Esophagus muscularis mucosa (tissue), 3 donors: ENCODE data around the gene P2RX5.

Experiments
- POLR2A ChIP-seq: fragments of 450-650 bp; IDR thresholded peaks from one replicate; pipeline ENCODE4 v1.6.1; 2017; ENCODE audit warnings: antibody characterized with exemption, moderate library complexity, mild to moderate bottlenecking, low read depth
- TF ChIP-seq, protein P1 (sequence below), 3 experiments: fragments of 200-600 bp in 2 of 3; fragments of 450-650 bp in 1 of 3; sonication (generic) in 2 of 3; IDR thresholded peaks; one replicate each; pipeline ENCODE4 v1.5.1; 2017 to 2019; ENCODE audit warnings: antibody characterized with exemption in 3 of 3, mild to moderate bottlenecking in 2 of 3, moderate library complexity in 1 of 3

DNA sequence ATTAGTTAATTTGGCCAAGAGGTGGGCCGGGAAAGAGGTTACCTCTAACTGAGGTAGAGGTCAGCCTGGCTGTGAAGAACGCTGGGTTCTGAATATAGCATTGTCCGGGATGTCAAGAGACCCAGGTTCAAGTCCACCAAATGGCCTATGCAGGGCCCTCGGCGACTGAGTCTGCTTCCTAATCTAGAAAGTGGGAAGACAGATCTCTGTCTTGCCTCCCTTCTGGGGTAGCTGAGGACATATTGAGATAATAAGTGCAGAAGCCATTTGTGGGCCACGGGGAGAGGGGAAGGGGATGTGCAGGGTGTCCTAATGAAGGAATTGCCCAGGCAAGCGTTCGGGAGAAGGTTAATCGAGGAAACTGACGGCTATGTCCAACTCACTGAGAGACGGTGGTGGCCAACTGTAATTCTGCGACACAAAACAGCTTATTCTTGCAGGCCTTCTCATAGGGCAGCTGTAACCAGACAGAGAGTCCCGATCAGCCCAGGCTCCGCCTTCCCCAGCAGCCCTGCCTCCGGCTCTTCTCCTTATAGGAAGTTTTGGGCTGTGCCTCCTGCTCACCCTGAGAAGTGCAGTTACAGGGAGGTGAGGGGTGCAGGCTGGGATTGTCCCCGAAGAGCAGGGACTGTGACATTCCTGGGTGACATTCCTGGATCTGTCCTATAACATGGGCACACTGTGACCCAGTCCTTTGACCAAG lies 43.6 kb upstream of the P2RX5 start:
- TF ChIP-seq, protein P1, sequence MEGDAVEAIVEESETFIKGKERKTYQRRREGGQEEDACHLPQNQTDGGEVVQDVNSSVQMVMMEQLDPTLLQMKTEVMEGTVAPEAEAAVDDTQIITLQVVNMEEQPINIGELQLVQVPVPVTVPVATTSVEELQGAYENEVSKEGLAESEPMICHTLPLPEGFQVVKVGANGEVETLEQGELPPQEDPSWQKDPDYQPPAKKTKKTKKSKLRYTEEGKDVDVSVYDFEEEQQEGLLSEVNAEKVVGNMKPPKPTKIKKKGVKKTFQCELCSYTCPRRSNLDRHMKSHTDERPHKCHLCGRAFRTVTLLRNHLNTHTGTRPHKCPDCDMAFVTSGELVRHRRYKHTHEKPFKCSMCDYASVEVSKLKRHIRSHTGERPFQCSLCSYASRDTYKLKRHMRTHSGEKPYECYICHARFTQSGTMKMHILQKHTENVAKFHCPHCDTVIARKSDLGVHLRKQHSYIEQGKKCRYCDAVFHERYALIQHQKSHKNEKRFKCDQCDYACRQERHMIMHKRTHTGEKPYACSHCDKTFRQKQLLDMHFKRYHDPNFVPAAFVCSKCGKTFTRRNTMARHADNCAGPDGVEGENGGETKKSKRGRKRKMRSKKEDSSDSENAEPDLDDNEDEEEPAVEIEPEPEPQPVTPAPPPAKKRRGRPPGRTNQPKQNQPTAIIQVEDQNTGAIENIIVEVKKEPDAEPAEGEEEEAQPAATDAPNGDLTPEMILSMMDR (IDR thresholded peaks at IDR 0.05): no peak
- no peak for TF ChIP-seq POLR2A
